Neural progenitor cell (in vitro differentiated cells): ENCODE data around the gene CES2.

Experiments used
- CTCF ChIP-seq: fragments of 200-600 bp; sonication (generic); IDR thresholded peaks from 2 replicates; pipeline ENCODE4 v1.5.1; 2017; ENCODE audit warnings: antibody characterized with exemption, mild to moderate bottlenecking
- EZH2 ChIP-seq: fragments of 200-600 bp; sonication (generic); IDR thresholded peaks from 2 replicates; pipeline ENCODE4 v1.6.1; 2017; ENCODE audit warnings: antibody characterized with exemption, mild to moderate bottlenecking, moderate library complexity

- TF ChIP-seq CTCF (peak; percentile 89), EZH2 (no peak)
Observed at GRCh38 chr16:66977341-66978113, 42.2 kb downstream of the CES2 start.
